RWPE2 (cell line): ENCODE data around the gene CDKN3.

Experiments used
- ATAC-seq: fragments of 200-7000 bp; cut with Tn5 transposase; 3 replicates; pipeline ENCODE4 v1.9.1; 2021; ENCODE audit warnings: low read depth
- DNase-seq: peaks from one replicate; pipeline ENCODE4 v3.0.0-alpha.2; 2020; ENCODE audit warnings: low spot score
- H3K27ac ChIP-seq: fragments of 450-650 bp; 2 replicates; pipeline ENCODE4 v1.5.1; 2017; ENCODE audit warnings: mild to moderate bottlenecking; ENCODE audit not compliant: poor library complexity, severe bottlenecking
- H3K27me3 ChIP-seq: fragments of 250-450 bp; sonication (Bioruptor Pico); 2 replicates; pipeline ENCODE4 v1.5.1; 2021; ENCODE audit warnings: mild to moderate bottlenecking, moderate library complexity; ENCODE audit not compliant: insufficient read depth, poor library complexity, severe bottlenecking
- H3K36me3 ChIP-seq: fragments of 250-450 bp; sonication (Bioruptor Pico); 2 replicates; pipeline ENCODE4 v1.5.1; 2020; ENCODE audit warnings: low read depth, mild to moderate bottlenecking, moderate library complexity
- H3K4me1 ChIP-seq: fragments of 250-450 bp; sonication (Bioruptor Pico); 2 replicates; pipeline ENCODE4 v1.5.1; 2021; ENCODE audit warnings: mild to moderate bottlenecking, moderate library complexity; ENCODE audit not compliant: insufficient read depth, poor library complexity, severe bottlenecking
- H3K4me3 ChIP-seq: fragments of 250-450 bp; sonication (Bioruptor Pico); 2 replicates; pipeline ENCODE4 v1.5.1; 2021; ENCODE audit warnings: mild to moderate bottlenecking, moderate library complexity; ENCODE audit not compliant: severe bottlenecking
- H3K9me3 ChIP-seq: fragments of 250-450 bp; sonication (Bioruptor Pico); 2 replicates; pipeline ENCODE4 v1.5.1; 2021; ENCODE audit warnings: mild to moderate bottlenecking, moderate library complexity; ENCODE audit not compliant: severe bottlenecking
- CTCF ChIP-seq: fragments of 450-650 bp; IDR thresholded peaks from one replicate; pipeline ENCODE4 v1.5.1; 2017; ENCODE audit warnings: mild to moderate bottlenecking, moderate library complexity; ENCODE audit not compliant: poor library complexity, severe bottlenecking

Gene CDKN3

GRCh38 chr14:54396493-54397335 lies at the start of gene CDKN3:
Gene CDKN3, plus strand, starts transcription at chr14:54397007. Its CDS starts 62 bp downstream, at chr14:54397069.
- Histone ChIP-seq H3K27ac (peak within 1 kb of the TSS; percentile 13), H3K9me3 (no peaks in the 10 kb centered on the region), H3K27me3 (no peaks in the 10 kb centered on the region), H3K4me1 (peaks cover 11% of the 10 kb centered on the region), H3K36me3 (peaks cover 20% of the 10 kb centered on the region), H3K4me3 (peak within 1 kb of the TSS; percentile 60)
- ATAC-seq (peak; percentile 98), DNase-seq (peak; percentile 99)
- TF ChIP-seq CTCF: peak; percentile 58

- TF ChIP-seq CTCF: no peak
- Histone ChIP-seq H3K36me3 (no peaks in the 10 kb centered on the region), H3K27ac (no peak overlapping the region), H3K4me1 (peaks cover 2% of the 10 kb centered on the region), H3K4me3 (no peak overlapping the region), H3K9me3 (no peaks in the 10 kb centered on the region), H3K27me3 (no peaks in the 10 kb centered on the region)
- no peak for ATAC-seq
- no peak for DNase-seq
Measured at GRCh38 chr14:54347044-54347443, 49.8 kb upstream of the CDKN3 start.

- Histone ChIP-seq H3K9me3 (no peaks in the 10 kb centered on the region), H3K27me3 (no peaks in the 10 kb centered on the region), H3K4me3 (no peak overlapping the region), H3K4me1 (peaks cover 2% of the 10 kb centered on the region), H3K27ac (no peak overlapping the region), H3K36me3 (no peaks in the 10 kb centered on the region)
- DNase-seq (no peak), ATAC-seq (peak; percentile 59; the same call in 2 of the 3 replicates)
- TF ChIP-seq CTCF: peak; percentile 91
Measured at GRCh38 chr14:54348001-54348611, 48.7 kb upstream of the CDKN3 start.

GRCh38 chr14:54348923-54349620 lies 47.7 kb upstream of the CDKN3 start:
- no peak for ATAC-seq
- Histone ChIP-seq H3K4me1 (no peaks in the 10 kb centered on the region), H3K27me3 (no peaks in the 10 kb centered on the region), H3K9me3 (no peaks in the 10 kb centered on the region), H3K4me3 (no peak overlapping the region), H3K27ac (no peak overlapping the region), H3K36me3 (no peaks in the 10 kb centered on the region)
- no peak for TF ChIP-seq CTCF
- no peak for DNase-seq
